OCI-LY3 (cell line): Measurements from ENCODE around the gene TRAPPC12.

Experiments
- H2AFZ ChIP-seq: fragments of 200-600, 300-600 bp; shearing (Covaris generic); 2 replicates; pipeline ENCODE4 v1.6.0; 2014; ENCODE audit warnings: antibody characterized with exemption, low read depth, low read length
- H3K27ac ChIP-seq: fragments of 200-600, 300-600 bp; sonication (generic); 2 replicates; pipeline ENCODE4 v1.5.1; 2014; ENCODE audit warnings: mild to moderate bottlenecking, low read length, moderate library complexity, mixed read lengths
- H3K27me3 ChIP-seq: fragments of 200-600, 300-600 bp; sonication (generic); 2 replicates; pipeline ENCODE4 v1.6.1; 2014; ENCODE audit warnings: low read depth, low read length, mixed read lengths
- H3K36me3 ChIP-seq: fragments of 200-600, 300-600 bp; sonication (generic); replicated peaks from 2 replicates; pipeline ENCODE3; 2014; ENCODE audit warnings: low read depth, low read length, mixed read lengths
- H3K4me1 ChIP-seq: fragments of 300-600, 200-600 bp; sonication (generic); 2 replicates; pipeline ENCODE4 v1.6.1; 2014; ENCODE audit warnings: low read length, mixed read lengths
- H3K4me2 ChIP-seq: fragments of 200-600, 300-600 bp; sonication (generic); 2 replicates; pipeline ENCODE4 v1.6.1; 2014; ENCODE audit warnings: low read length, mixed read lengths
- H3K4me3 ChIP-seq: fragments of 300-600, 200-600 bp; sonication (generic); 2 replicates; pipeline ENCODE4 v1.5.1; 2014; ENCODE audit warnings: antibody characterized with exemption, mild to moderate bottlenecking, low read length, moderate library complexity
- H3K79me2 ChIP-seq: fragments of 300-600, 200-600 bp; shearing (Covaris generic); 2 replicates; pipeline ENCODE4 v1.6.1; 2014; ENCODE audit warnings: mild to moderate bottlenecking, low read length, mixed read lengths
- H3K9ac ChIP-seq: fragments of 300-600, 200-600 bp; shearing (Covaris generic); 2 replicates; pipeline ENCODE4 v1.6.0; 2014; ENCODE audit warnings: mild to moderate bottlenecking, low read length, moderate library complexity
- H3K9me3 ChIP-seq: fragments of 200-600, 300-600 bp; shearing (Covaris generic); 2 replicates; pipeline ENCODE4 v1.6.1; 2014; ENCODE audit warnings: low read length, mixed read lengths; ENCODE audit not compliant: insufficient read depth
- H4K20me1 ChIP-seq: fragments of 200-600, 300-600 bp; sonication (generic); 2 replicates; pipeline ENCODE4 v1.6.1; 2016; ENCODE audit warnings: low read length, mixed read lengths; ENCODE audit not compliant: insufficient read depth
- CTCF ChIP-seq: fragments of 200-600, 300-600 bp; sonication (generic); IDR thresholded peaks from 2 replicates; pipeline ENCODE4 v1.5.1; 2014; ENCODE audit warnings: antibody characterized with exemption, low read length, low read depth
- EZH2phosphoT487 ChIP-seq: fragments of 200-600 bp; shearing (Covaris generic); IDR thresholded peaks from 2 replicates; pipeline ENCODE4 v1.6.1; 2018; ENCODE audit warnings: antibody characterized with exemption, mixed run types, low read depth

TRAPPC12 gene

GRCh38 chr2:3470856-3471737 lies 91.6 kb downstream of the TRAPPC12 start:
- Histone ChIP-seq H3K36me3 (peaks cover 16% of the 10 kb centered on the region), H3K9ac (no peak overlapping the region), H3K27ac (no peak overlapping the region)

DNA sequence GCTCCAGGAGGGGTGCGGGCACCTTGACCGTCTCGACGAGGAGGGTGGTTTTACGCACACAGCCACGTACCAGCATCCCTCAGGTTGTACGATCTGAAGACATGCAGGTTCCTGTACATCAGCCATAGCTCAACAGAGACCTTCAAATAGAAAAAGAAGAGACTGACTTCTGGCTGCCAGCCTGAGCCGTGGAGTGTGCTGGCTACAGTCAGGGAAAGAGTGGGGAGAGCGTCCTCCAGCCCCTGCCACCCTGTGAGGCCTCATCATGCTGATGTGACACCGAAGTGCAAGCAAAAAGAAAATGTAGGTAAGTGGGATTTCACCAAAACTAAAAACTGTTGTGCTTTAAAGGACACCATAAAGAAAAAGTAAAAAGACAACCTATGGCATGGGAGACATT lies 92.8 kb downstream of the TRAPPC12 start:
- Histone ChIP-seq H3K9me3 (no peaks in the 10 kb centered on the region), H3K27me3 (no peaks in the 10 kb centered on the region), H3K9ac (no peak overlapping the region), H3K4me2 (no peak overlapping the region), H3K79me2 (no peaks in the 10 kb centered on the region), H3K4me3 (no peak overlapping the region), H4K20me1 (no peaks in the 10 kb centered on the region), H3K36me3 (peaks cover 10% of the 10 kb centered on the region), H2AFZ (no peak overlapping the region), H3K4me1 (no peaks in the 10 kb centered on the region), H3K27ac (no peak overlapping the region)
- TF ChIP-seq EZH2phosphoT487 (no peak), CTCF (no peak)

More at GRCh38 chr2:3470856-3471737, 91.6 kb downstream of the TRAPPC12 start:
- H2AFZ ChIP-seq, result no peak overlapping the region
- no peaks in the 10 kb centered on the region for H3K4me1 ChIP-seq
- no peak for TF ChIP-seq CTCF
- no peak overlapping the region for H3K4me3 ChIP-seq
- no peaks in the 10 kb centered on the region for H4K20me1 ChIP-seq
- H3K27me3 ChIP-seq, result no peaks in the 10 kb centered on the region
- no peaks in the 10 kb centered on the region for H3K79me2 ChIP-seq
- no peak overlapping the region for H3K4me2 ChIP-seq
- no peaks in the 10 kb centered on the region for H3K9me3 ChIP-seq

DNA sequence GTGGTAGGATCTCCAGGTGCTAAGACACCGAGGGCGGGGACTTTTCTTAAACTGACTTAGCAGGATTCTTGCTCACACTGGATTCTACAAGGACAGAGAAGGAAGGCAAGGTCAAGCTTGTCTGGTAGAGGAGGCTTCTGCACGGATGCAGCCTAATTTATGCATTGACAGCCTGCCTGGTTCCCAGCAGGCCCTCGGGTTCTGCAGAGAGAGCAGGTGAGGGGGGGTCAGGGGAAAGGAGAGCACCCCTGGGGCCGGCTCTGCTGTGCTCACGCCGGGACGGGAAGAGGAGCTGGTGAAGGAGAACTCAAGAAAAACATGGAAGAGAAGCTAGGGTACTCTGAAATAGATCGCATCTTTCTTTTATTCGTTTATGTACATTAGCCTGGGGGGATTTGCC lies 93.5 kb downstream of the TRAPPC12 start:
- TF ChIP-seq EZH2phosphoT487 (no peak), CTCF (no peak)
- Histone ChIP-seq H3K9me3 (no peaks in the 10 kb centered on the region), H2AFZ (no peak overlapping the region)

DNA sequence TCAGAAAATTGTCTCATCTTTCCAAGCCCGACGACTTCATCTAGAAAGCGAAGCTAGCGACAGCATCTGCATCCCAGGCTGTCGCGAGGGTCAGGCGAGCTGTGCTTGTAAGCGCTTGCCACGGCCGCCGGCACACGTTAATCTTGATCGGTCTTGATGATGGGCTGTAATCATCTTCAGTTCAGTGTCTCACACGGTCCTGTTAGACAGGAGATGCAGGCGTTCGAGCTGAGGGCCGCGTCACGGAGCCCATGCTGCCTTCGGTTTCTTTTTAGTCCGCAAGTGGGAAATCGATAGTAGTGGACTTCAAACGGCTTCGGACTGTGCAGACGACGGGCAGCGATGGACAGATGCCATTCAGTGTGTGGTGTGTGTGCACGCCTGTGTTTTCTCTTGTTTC lies 96.3 kb downstream of the TRAPPC12 start:
- H3K4me2 ChIP-seq, result no peak overlapping the region
- H4K20me1 ChIP-seq, result no peaks in the 10 kb centered on the region
- H2AFZ ChIP-seq, result no peak overlapping the region
- H3K27me3 ChIP-seq, result no peaks in the 10 kb centered on the region
- no peak overlapping the region for H3K9ac ChIP-seq
- no peaks in the 10 kb centered on the region for H3K79me2 ChIP-seq
- TF ChIP-seq CTCF, result no peak
- no peak for TF ChIP-seq EZH2phosphoT487
- no peak overlapping the region for H3K27ac ChIP-seq
- H3K36me3 ChIP-seq, result peaks cover 17% of the 10 kb centered on the region
- no peaks in the 10 kb centered on the region for H3K9me3 ChIP-seq
- no peak overlapping the region for H3K4me3 ChIP-seq
- peaks cover 9% of the 10 kb centered on the region; the same call in 1 of the 2 replicates for H3K4me1 ChIP-seq

More for the DNA sequence above, 93.5 kb downstream of the TRAPPC12 start:
- no peaks in the 10 kb centered on the region for H3K79me2 ChIP-seq
- H3K4me2 ChIP-seq, result no peak overlapping the region
- peaks cover 11% of the 10 kb centered on the region for H3K36me3 ChIP-seq
- H3K9ac ChIP-seq, result no peak overlapping the region
- no peaks in the 10 kb centered on the region for H4K20me1 ChIP-seq
- H3K27me3 ChIP-seq, result no peaks in the 10 kb centered on the region
- H3K27ac ChIP-seq, result no peak overlapping the region
- H3K4me1 ChIP-seq, result no peaks in the 10 kb centered on the region
- H3K4me3 ChIP-seq, result no peak overlapping the region
